ENCODE data around the gene TMC6.
"Not testable (repeated sequence)": the region's sequence is repeated elsewhere in the genome, so short reads cannot be mapped to it uniquely, and the experiment has no call there.

TMC6 gene

DNA sequence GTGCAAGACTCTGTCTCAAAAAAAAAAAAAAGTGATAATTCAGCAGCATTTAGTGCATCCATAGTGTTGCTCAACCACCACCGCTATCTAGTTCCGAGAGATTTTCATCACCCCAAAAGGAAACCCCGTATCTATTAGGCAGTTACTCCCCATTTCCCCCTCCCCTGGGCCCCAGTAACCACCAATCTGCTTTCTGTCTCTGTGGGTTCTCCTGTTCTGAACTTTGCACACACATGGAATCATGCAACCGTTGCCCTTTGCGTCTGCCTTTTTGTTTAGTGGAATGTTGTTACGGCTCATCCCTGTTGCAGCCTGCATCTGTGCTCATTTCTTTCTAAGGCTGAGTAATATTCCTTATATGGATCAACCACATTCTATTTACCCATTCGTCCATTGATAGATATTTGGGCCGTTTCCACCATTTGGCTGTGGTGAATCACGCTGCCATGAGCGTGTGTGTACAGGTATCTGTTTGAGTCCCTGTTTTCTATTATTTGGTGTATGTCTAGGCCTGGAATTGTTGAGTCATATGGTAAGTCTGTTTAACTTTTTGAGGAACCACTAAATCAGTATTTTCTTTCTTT is 31.1 kb upstream of the TMC6 start:
- intact Hi-C loops (cut with DNase I), result no loop called here
- DNase-seq, result no peak

DNA sequence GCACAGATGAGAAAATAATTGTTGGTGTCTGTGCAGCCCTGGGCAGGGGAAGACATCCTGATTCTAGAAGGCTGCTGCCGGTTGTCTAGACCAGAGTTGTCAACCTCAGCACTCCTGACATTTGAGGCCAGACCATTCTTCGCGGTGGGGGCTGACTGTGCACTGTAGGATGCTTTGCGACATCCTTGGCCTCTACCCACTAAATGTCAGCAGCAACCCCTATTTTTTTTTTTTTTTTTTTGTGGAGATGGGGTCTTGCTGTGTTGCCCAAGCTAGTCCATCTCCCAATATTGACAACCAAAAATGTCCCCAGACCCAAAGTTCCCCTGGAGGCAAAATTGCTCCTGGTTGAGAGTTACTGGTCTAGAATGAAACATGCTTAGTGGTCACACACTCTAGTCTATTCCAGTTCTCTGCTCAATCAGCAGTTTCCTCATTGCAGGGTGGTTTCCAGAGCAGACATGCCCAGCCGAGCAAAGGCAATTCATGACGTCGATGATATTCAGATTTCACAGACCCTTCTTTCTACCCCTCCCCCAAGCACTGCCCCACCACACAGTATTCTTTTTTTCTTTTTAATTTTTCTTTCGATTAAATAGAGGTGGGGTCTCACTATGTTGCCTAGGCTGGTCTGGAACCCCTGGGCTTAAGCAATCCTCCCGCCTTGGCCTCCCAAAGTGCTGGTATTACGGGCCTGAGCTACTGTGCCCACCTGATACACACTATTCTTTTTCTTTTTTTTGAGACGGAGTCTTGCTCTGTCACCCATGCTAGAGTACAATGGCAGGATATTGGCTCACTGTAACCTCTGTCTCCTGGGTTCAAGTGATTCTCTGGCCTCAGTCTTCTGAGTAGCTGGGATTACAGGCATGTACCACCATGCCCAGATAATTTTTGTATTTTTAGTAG is 26.6 kb upstream of the TMC6 start:
- DNase-seq, result no peak
- intact Hi-C loops (cut with DNase I), result no loop called here

DNA sequence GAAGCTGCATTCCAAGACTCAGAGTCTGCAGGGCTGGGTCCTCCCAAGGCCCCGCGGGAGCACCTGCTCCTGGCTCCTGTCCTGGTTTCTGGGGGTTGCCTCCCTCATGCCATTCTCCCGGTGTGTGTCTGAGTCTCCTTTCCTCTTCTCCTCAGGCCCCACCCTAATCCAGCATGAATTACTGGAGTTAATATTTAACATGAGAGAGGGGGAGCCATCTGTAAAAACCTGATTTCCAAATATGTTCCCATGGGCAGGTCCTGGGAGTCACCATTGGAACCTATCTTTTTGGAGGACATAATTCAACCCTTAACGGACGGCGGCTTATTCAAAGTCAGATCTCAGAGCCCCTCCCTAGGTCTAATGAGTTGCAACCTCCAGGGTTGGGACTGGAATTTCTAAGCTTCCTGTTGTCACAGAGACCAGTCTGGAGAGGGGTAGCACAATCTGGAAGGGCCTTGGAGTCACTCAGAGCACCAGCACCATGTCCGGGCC is 23.0 kb upstream of the TMC6 start:
- intact Hi-C loops (cut with DNase I), result no loop called here
- DNase-seq, result no peak

DNA sequence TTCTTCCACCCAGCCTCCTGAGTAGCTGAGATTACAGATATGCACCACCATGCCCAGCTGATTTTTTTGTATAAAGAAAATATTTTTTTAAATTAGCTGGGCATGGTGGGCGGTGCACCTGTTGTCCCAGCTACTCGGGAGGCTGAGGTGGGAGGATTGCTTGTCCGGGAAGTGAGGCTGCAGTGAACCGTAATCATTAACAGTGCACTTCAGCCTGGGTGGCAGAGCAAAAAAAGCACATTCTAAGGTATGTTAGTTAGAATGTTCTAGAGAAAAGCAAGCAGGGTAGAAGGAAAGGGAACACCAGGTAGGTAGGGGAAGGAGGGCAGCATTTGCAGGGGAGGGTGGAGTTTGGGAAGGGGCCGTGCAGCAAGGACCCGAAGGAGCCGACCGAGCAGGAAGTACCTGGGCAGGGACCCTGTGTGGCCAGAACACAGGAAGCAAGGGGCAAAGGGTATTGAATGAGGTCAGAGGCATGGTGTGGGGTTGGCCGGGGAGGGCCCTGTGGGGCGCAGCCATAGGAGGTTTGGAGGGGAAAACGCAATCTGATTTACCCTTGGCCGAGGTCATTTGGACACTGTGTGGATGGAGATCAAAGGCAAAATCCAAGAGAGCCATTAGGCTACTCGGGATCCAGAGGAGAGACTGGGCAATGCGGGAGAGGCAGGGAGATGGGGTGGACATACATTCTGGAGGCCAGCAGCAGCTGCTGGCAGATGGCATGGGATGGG is 19.9 kb upstream of the TMC6 start:
- DNase-seq, result no peak
- intact Hi-C loops (cut with DNase I), result no loop called here

DNA sequence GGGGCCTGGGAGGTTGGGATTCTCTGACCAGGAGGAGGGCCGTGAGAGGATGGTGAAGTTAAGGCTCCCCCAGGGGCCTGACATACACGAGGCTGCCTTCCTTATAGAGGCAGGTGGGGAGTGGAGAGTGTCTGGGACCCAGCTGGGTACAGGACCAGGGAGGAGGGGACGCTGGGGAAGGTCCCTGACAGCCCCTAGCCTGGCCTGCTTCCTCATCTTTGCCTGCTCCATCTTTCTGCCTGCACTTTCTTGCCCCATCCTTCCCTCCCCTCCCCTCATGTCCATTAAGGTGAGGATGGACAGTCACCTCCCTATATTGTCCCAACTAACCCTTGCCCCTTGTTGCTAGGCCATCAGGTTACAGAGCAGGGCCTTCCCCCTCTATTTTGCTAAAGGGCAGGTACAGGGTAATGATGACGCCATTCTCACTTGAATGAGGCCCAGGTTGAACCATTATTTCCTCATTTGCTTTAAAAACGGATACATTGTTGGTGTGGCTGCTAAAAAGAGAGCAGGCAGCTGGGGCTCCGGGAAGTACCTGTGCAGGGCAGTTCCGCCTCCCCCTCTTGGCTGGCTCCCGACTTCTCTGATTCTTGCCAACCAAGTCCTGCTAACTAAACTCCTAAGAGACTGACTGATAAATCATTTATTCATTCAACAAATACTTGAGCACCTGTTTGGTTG is 18.9 kb upstream of the TMC6 start:
- intact Hi-C loops (cut with DNase I), result no loop called here
- no peak for DNase-seq

DNA sequence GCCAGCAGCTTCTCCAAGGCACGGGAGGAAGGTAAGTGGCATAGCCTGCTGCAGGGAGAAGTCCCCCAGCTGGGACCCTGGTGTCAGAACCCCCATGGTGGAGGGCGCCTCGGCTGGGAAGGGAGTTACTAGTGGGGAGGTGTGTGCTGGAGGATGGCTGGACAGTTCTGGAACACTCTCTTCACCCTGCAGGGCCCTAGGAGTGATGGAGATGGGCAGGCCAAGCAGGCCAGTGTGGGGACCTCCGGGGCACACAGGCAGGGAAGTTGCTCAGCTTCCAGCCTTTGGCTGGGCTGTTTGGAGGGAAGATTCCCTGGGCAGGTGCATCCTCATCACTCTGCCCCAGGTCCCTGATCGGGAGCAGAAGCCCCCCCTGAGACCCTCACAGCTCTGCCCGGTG is 18.3 kb upstream of the TMC6 start:
- intact Hi-C loops (cut with DNase I), result no loop called here
- no peak for DNase-seq

DNA sequence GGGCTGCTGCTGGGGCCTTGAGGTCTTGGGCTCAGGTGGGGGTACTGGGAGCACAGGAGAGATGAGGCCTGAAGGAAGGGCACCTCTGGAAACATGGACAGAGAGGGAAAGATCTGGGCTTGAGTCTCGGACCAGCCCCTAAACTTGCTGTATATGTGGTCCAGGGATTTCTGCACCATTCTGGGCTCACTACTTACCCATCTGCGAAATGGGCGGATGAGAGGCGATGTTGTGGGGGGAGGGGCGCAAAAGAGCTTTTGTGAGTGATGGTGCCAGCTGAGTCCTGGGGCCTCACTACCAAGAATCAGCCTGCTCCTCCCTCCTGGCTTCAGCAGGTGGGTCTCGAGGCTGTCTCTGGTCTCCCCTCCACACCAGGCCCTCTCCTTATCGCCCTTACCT is 17.9 kb upstream of the TMC6 start:
- DNase-seq, result no peak
- intact Hi-C loops (cut with DNase I), result no loop called here

DNA sequence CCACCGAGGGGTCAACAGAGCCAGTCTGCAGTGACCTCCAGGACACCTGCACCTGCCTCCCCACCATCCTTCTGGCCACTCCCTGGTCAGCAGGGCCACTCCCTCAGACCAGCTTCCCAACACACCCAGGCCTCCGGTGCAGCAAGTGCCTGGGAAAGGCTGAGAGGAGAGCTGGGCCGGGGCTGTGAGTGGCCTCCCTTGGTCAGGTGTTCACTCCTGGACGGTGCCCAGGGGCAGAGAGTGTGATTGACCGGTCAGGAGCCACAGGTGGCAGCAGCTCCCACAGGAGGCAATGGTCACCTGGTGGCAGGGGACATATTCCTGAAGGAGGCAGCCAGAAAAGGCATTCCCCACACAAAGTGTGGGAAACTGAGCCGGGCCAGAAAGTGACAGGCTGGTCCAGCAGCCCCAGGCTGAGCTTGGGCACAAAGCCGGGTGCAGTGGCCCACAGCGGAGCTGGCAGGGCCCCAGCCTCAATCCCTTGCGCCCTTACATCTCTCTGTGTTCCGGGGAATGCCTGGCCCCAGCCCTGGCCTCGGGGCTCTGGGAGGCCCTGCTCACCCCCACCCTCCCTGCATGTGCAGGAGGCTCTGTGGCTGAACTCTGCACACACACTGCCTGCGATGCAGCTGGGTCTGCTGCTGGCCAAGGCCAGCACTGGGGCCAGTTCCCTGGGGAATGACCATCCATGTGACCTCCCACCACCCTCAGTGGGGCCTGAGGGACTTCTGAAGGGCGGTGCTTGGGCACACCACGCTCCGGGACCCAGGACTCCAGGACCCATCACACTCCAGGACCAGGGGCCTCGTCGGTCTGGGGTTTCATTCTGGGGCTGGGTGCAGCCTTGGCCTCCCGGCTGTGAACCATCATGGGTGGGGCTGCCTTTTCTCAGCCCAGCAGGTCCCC is 16.4 kb upstream of the TMC6 start:
- intact Hi-C loops (cut with DNase I), result no loop called here
- DNase-seq, result peak; percentile 28 to 92 (median 44)

DNA sequence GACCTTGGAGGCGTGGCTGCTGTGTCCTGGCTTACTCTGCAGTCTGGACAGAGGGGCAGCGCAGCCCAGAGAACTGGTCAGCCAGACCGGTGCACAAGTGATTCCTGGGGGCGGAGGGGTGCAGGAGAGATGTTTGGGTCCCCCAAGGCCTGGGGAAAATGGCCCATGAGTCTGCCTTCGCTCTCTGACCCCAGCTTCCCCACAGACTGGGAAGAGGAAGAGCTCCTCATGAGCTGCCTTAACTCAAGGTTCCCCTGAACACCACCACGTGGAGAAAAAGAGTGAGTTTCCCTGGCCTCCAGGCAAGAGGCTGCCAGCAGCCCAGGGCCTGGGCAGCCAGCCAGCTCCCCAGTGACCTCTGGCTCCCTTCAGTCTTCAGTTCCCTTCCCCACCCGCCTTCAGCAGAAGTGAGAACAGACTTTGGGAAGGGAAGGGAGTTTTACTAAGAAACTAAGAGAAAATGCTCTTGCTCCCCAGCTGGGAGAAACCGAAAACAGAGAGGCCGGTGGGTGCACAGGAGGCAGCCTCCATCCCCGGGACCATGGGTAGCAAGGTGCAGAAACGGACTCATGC is 15.7 kb upstream of the TMC6 start:
- intact Hi-C loops (cut with DNase I), result no loop called here
- peak; percentile 43 to 94 (median 60) for DNase-seq

DNA sequence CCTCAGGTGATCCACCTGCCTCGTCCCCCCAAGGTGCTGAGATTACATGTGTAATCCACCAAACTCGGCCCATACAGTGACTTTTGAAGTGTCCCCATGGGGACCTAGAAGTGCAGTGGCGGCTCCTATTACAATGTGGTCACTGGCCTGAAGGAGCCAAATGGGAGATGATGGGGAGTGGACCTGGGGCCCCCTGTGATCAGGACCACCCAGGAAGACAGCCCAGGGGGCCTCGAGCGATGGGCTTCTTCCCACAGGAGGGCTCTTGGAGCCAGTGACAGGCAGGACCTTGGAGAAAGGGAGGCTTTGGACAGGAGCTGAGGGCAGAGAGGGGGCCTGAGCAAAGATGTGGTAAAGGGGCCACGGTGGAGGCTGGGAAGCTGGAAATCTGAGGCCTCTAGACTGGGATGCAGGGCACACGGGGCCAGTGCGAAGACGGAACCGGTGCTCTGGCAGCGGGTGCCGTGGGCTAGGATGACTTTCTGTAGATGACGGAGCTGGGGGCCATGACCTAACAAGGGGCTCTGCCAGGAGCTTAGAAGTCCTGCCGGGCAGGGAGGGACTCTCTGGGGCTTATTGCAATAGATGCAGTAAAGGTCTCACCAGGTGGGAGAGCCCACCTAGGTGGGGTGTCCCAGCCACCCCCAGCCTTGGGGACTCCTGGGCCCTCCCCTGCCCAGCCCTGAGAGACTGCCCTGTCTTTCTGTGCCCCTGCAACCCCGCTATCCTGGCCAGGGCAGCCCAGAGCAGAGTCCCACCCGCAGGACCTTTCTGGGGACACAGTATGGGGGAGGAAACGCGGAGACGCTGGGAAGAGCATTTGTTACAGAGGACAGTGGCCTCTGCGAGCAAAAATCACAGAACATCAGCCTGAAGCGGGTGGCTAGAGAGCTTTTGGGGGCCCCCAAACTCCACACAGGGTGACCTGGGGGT is 14.9 kb upstream of the TMC6 start:
- intact Hi-C loops (cut with DNase I), result no loop called here
- DNase-seq, result no peak

DNA sequence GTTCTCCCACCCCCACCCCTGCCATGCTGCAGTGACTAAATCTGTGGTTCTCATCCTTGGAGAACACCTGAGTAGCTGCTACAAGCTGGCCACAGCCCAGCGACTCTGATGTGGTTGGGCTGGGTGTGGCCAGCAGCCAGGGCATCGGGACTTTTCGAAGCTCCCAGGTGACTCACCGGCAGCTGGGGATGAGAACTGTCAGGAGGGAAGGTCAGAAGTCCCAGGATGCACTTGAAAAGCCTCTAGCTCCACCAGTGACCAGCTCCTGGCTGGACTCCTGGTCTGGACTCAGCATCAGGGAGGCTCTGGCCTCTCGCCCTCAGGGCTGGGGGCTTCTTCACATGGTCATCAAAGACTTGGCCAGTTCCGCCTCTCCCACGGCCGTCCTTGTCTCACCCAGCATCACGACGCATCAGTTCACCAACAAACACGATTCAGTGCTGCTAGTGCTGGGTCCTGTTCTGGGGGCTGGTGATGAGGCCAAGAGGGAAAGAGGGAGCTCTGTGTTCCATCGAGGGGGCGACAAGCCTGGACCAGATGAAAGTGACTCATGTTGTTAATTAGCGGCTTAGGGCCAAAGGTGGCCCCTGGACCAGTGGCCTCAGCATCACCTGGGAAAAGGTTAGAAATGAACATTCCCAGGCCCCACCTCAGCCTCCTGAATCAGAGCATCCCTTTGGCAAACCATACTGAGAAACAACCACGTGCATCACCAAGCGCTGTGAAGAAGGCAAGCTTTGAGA is 13.7 kb upstream of the TMC6 start:
- intact Hi-C loops (cut with DNase I), result no loop called here
- no peak for DNase-seq

DNA sequence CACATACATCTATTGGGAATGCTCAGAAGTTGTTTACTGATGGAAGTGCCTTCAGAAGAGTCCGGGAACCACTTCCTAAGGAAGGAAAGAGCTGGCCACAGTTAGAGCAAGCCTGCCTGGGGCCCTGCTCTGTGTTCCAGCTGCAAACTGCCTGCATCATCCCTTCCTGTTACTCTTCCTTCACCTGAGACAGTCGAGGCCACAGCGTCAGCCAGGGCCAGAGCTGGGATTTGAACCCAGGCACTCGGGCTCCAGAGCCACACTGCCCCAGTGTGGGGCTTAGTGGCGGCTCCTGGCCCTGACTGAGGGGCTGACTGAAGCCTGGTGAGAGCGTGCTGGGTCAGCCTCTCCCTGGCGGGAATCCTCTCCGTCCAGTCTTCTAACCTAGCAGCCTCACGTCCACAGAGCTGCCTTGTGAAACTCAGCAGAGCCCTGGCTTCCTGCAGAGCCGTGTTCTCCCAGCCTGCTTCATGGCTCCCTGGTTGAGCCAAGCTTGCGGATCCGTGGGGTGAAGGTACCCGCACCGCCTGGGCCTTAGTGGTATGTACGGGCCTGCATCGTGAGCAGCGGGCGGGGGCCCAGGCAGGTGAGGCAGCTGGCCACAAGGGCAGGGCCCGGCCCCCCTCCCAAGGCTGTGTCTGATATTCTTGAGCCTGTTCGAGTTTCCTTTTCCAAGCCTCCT is 13.0 kb upstream of the TMC6 start:
- intact Hi-C loops (cut with DNase I), result no loop called here
- peak in 1 of 10 donors; percentile 75 for DNase-seq

DNA sequence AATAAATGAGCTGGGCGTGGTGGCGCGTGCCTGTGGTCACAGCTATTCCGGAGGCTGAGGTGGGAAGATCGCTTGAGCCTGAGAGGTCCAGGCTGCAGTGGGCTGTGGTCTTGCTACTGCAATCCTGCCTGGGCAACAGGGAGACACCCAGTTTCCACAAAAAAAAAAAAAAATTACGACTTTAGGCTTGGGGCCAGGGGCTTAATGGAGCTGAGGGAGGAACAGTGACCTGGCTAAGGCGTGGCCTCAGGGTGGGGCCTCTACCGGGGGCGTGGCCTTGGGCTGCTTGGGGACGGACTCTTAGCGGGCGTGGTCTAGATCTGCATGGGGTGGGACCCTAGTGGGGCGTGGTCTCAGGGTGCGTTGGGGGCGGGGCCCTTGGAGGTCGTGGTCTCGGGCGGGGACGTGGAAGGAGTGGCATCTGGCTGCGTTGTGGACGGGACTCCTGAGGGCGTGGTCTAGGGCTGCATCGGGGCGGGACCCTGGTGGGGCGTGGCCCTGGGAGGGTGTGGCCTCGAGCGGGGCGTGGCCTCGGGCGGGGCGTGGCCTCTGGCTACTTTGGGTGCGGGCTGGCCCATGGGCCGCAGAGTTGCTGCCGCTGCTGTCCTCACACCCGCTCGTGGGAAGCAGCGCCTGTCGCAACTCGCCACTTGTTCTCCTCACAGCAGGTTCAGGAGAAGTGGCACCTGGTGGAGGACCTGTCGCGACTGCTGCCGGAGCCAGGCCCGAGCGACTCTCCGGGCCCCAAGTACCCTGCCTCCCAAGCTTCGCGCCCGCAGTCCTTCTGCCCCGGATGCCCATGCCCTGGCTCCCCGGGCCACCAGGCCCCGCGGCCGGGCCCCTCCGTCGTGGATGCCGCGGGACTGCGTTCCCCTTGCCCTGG is 11.9 kb upstream of the TMC6 start:
- intact Hi-C loops (cut with DNase I), result no loop called here
- DNase-seq, result peak in 5 of 10 donors; percentile 22 to 93 (median 50)

DNA sequence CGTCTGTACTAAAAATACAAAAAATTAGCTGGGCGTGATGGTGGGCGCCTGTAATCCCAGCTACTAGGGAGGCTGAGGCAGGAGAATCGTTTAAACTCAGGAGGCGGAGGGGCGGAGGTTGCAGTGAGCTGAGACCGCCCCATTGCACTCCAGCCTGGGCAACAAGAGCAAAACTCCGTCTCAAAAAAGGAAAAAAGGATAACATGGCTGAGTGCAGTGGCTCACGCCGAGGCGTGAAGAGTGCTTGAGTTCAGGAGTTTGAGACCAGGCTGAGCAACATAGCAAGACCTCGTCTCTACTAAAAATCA is 11.3 kb upstream of the TMC6 start:
- intact Hi-C loops (cut with DNase I), result loop anchor here (10.0 kb wide), 1 partner anchor 285 kb away; no protein-coding TSS in a partner anchor
- DNase-seq, result not testable (repeated sequence)

DNA sequence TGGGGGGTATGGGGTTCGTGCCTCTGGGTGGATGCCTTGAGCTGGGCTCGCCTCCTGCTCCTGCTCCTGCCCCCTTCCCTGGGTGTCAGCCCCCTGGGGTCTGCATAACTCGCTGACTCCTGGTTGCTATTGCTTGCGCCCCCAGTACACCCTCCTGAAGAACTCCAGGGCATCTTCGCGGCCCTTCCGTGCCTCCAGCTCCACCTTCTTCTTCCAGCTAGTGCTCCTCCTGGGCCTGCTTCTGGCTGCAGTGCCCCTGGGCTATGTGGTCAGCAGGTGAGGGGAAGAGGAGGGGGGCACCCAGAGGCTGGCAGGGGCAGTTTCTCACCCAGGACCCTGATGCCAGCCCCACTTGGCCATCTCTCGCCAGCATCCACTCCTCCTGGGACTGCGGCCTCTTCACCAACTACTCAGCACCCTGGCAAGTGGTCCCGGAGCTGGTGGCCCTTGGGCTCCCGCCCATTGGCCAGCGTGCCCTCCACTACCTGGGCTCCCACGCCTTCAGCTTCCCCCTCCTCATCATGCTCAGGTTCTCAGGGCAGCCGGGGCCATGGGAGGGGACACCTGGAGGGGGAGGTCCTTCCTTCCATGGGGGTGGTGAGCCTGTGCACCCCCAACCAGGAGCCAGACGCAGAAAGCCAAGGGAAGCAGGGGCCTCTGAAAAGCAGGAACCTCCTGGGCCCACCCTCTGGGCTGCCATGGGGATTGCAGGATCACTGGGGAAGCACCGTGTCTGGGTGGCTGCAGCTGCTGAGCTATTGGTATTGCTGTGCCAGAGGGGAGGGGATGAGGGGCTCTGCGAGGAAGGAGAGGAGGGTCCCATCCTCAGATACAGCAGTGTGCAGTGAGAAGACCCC is 9.9 kb upstream of the TMC6 start:
- intact Hi-C loops (cut with DNase I), result loop anchor here (10.0 kb wide), 1 partner anchor 286 kb away; no protein-coding TSS in a partner anchor
- peak in 1 of 10 donors; percentile 81 for DNase-seq

Measured in posterior cingulate gyrus (tissue), 11 donors.